Epidermal melanocyte (primary cell): Measurements from ENCODE around the gene ZNF366.

Source experiments
- DNase-seq: peaks from one replicate; pipeline ENCODE4 v3.0.0; 2011; ENCODE audit warnings: low spot score; ENCODE audit not compliant: insufficient read length

ZNF366 gene

DNA sequence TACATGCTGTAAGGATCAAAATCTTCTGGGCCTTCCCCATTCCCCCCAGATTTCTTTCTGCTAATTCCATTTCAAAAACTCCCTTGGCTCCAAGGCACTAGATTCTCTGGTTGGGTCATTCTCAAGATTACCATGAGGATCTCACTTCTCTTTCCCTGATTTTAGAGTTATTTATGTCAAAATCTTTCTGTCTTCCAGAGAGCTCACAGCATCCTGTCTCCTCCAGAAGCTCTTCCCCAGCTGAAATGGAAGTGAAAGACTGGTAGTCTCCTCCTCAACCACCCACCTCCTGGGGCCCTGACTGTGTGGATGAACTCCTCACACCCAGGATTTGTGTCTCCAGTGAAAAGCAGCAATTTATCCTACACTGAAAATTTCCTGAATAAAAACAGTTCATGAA, 11.9 kb upstream of the ZNF366 start:
- no peak for DNase-seq

DNA sequence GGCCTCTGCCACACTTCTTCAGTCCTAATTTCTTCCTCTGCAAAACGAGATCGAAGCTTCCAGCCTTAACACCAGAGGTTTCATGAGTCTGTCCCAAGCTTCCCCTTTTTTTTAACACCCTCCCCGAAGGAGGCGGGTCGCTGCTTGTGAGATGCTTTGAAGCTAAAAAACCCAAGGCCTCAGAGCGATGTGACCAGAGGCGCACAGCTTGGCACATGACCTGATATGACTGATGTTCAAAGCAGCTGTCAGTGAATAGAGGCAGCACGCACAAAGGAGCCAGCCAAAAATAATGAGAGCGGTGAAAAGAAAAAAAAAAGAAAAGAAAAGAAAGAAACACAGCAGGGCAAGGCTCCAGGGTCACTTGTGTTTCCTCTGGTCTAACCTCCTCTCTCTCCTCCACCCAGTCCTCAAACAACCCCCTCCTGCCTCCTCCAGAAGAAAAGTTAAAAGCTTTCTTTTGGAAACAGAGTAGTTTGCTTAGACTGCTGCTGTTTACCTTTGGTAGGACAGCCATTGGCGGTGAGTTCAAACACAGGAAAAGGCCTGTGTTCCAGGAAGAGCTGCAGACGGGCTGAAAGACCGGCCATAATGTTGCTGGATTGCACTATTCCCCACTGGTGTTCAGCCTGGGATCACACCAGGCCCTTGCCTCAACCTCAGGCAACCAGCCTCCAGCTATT, 10.9 kb upstream of the ZNF366 start:
- no peak for DNase-seq

DNA sequence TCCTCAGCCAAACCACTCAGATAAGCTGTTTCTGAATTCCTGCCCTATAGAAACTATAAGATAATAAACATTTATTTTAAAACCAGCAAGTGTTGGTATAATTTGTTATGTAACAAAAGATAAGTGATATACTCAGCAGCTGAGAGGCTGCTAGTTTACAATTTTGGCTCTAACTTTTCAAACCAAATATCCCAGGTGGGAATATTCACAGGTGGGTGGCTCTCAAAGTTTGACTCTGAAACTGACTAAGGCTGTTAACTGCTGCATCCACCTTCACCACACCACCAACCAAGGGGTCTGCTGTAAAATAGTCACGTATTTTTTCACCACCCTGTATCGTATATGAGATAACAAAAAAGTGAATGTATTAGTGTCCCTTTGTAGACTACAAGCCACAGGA, 9.7 kb upstream of the ZNF366 start:
- no peak for DNase-seq

DNA sequence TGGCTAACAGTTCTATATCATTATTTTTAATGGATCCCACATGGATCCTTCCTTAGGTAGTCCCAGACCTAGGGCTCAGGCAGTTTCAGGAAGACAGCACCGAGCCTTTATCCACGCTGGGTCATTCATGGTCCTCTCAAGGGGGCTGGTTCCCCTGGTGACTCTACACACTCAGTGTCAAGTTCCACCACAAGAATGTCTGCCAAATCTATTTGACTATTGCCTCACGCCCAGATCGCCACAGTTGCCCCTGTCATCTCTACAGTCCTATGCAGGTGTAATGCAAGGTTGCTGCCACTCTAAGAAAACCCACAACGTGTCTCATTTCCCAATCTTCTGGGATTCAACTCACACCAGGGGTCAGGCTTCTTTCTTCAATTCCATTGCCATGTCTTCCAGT, 8.0 kb upstream of the ZNF366 start:
- no peak for DNase-seq

DNA sequence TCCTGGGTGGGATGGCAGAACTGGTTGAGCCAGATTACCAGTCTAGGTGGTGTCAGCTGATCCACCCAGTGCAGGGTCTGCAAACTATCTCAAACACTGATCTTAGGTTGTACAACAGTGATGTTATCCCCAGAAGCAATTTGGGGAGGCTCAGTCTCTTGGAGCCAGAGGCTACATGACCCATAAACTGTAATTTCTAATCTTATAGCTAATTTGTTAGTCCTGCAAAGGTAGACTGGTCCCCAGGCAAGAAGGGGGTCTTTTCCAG, 5.3 kb upstream of the ZNF366 start:
- no peak for DNase-seq

DNA sequence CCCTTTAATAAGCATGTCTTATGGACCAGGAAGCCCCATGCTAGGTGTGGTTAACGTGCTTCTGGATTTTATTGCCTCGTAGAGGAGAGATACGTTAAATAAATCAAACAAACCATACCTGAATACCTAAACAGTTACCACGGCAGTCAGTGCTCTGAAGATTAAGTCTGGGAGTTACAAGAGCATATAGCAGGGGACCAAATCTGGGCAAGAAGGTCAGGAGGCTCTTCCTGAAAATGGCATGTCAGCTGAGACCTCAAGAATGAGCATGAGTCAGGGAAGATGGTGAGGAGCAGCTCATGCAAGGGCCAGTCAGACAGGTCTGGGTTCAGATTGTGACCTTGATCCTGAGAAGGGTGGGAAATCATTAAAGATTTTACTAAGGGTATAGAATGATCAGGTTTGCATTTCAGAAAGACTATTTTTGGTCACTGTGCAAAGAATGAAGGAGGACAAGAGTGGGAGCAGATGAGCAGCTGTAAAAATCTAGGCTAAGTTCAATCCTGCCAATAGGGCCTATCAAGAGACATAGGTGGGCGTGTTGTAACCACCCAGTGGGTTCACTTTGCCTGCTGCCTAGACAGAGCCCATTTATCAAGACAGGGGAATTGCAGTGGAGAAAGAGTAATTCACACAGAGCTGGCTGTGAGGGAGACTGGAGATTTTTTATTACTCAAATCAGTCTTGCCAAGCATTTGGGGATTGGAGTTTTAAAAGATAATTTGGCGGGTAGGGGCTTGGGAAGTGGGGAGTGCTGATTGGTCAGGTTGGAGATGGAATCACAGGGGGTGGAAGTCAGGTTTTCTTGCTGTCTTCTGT, 4.8 kb upstream of the ZNF366 start:
- DNase-seq: no peak

DNA sequence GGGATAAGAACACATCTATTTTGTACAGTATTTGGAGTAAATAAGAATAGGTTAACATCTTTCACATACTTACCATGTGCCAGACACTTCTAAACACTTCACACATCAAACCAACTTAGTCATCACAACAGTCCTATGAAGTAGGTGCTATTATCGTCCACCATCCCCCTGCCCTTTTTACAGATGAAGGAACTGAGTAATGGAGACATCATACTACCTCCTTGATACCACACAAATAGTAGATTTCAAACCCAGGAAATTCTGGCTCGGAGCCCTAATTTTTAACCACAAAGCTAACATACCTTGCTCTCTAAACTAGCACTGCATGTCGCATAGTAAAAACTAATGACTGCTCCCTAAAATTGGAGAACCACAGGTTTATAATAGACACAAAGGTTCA, 4.2 kb upstream of the ZNF366 start:
- DNase-seq: no peak

DNA sequence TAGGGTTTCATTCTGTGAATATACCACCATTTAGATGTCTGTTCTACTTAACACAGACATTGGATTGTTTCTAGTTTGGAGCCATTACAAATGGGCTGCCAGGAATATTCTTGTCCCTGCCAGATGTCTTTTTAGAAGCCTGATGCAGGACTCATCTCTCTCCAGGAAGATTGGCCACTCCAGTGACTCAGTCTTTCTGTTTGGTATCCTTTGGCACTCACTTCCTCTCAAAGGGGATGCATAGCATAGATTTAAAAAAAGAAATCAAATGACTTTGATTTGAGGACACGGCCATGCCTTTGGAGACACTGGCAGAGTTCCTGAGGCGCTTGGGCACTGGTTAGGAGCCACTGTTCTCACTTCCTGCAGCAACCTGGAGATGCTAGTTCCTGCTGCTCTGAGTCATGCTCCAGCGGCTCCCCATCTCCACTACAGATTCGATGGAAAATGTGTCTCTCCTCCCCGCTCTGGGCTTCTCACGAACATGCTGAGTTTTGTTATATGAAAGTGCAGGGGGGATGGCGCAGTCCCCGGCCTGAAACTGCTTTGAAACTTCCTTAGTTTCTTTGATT, 3.5 kb upstream of the ZNF366 start:
- DNase-seq: no peak

DNA sequence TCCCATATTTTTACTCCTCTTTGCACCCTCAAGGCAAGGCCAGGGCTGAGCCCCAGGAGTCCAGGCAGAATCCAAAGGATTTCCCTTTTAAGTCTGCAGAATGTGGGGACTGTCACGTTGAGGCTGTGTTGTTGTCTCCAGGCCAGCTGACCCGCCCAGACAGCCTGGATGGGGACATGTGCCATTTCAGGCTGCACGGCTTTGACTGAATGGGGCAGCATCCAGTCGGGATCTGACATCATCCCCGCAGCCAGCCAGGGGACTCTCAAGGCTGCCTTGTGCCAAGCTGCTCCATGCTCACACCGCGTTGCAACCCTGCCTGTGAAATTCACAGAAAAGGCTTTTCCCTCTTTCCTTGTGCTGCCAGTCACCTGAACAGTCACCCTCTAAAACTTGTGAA, 2.2 kb upstream of the ZNF366 start:
- no peak for DNase-seq

DNA sequence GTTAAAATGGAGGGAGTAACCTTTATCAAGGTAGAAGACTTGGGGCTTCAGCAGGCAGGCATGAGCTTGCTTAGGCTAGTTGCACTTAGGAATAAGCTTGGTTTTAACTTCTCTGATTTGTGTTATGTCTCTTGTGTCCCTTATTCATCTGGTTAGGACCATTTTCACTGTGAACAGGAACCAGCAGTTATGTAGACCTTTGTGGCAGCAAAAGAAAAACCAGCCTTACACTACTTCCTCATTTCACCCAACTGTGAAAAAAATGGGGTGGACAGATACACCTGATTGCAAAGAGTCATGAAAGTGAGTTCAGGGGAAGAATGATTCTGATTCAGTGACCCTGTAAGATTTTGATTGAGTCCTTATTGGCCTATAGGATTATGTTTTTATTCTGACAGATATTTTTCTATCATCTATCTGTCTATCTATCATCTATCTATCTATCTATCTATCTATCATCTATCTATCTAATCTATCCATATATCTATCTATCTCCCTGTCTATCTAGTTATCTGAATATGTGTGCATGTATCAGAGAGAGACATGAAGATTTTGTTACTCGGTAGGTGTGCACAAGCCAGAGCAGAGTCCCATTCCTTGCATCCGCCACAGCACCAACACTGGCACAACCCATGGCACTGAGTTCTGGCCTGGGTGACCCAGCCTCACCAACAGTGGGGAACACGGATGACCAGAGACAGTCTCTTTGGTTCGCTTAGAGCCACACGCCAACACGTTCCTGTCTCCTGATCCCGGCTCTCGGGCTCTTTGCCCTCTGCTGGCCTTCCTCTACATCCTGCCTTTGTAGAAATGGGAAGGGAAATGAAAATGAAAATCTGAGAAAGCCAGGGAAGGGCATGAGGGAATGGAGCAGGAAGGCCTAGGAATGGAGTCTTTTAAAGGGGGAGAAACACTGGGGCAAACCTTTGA, 1.3 kb upstream of the ZNF366 start:
- DNase-seq: no peak

DNA sequence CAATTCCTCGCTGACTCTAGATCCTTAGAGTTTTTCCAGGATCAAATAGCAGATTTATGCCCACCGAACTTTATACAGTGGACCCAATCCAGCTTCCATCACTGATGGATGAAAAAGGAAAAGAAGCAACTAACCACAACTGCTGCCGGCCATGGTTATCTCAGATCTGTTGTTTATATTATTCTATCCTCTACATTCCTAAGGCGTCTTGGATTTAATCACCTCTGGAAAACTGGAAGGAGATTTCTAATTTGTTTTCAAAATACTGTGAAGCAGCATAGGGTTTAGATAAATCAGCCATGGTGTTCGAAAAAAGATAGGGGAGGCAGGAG, 663 bp upstream of the ZNF366 start:
- DNase-seq: no peak

DNA sequence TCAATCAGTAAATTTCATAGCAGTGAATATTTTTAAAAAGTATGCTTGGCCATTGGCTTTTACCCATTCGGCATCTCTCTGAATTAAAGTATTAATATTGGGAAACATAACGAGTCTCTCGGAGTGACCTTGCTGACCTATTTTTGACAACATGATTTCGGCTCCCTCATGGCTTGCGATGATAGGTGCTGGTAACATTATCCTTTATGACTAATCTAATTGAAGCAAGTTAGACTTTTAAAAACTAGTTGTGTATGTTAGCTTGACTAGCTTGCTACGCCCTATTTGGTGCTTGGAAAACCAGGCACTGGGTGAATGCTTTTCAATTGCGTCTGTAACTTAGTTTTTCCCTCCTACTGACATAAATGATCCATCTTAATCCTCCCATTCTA, 1.1 kb downstream of the ZNF366 start:
- no peak for DNase-seq

DNA sequence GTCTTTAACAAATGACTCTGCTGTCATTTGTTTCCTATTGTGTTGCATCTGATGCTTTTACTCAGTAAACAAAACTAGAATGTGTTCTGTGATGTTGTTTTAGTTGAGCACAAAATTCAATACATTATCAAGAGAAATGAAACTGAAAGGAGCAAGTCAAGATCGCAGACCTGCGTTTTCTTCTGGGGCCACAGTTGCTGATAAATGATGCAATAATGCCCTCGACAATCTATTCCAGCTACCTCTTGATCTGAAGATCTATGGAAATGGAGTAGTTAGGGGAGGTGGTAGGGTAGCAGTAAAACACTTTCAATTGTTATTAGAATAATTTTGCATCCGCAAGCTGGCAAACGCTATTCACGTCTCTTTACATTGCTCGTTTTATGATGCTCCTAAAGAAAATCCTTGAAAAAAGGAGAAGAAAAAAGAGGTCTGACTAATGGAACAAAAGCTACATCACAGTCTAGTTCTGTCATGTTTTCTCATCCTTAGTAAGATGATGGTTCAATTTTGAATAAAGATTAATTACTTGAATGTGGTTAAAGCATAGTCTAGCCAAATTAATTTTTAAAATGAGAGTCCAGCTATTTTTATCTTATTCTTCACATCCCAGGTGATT, 1.6 kb downstream of the ZNF366 start:
- no peak for DNase-seq

DNA sequence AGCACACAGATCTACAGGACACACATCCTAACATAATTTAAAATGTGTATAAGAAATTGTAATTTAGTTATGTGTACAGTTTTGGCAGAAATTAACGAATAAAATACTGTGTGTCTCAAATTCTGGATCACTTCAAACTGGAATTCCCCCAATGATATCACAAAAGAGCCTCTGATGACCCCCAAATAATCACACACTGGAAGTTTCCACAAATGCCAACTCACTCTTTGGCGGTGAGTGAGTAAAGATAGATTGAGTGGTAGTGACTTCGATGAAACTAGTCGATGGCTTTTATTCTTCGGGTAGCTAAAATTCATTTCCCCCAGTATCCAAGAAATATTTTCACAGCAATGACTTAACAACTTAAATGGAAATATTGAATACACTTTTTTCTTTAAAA, 2.2 kb downstream of the ZNF366 start:
- no peak for DNase-seq

DNA sequence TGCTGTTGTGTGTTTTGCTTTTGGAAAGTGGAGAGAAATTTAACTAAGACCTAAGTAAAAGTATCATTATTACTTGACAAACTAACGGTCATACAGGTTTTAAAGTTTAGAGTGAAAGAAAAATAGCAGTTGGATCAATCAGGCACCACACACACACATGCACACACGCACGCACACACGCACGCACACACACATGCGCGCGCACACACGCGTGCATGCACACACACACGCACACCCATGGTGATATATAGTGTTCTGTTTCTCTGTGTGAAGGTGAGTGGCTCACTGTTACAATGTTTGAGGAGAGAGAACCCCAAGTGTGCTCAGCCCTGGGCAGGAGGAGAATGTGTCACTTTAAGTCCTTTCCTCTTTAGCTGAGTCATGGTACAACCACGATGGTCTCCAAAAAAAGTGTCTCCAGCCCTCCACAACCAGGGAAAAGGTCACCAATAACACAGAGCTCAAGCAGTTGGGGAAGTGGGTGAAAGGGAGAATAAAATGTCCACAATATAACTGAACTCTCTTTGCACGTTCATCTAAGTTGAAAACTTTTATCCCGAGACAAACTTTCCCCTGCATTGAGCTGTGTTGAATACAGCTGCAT, 3.2 kb downstream of the ZNF366 start:
- DNase-seq: no peak

DNA sequence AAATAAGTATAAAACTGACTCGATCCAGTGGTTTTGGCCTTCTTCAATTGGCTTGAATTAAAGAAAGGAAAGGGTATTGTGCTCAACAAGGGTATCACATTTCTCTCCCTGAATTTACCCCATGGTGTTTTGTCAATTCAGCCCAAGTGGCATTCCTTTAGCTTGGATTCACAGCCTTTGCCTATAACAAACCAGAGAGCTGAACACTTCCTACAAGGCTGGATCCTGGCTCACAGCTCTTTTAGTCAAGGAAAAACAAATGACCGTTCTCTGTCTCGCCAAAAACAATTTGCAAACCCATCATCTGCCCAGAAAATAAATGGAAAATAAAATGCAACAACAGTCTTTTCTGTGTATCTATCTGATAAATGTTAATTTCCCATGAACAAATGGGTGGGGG, 5.7 kb downstream of the ZNF366 start:
- DNase-seq: no peak

DNA sequence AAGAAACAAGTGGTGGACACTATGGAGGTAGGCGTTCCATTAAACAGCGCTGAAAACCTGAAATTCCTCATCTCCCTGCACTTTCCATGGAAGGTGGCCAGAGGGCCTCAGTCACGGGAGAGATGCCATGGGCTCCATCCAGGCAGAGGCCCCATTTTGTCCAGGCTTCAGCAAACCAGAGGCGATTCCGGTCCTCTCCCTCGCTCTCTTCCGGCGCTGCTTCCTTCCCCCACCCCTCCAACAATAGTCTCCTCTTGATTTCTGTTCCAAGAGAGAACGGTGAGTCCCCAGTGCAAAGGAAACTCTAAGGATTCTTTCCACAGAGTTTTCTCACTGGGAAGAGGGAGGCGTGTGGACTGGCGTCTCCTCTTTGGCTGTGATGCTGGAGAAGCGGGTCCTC, 7.5 kb downstream of the ZNF366 start:
- DNase-seq: no peak

DNA sequence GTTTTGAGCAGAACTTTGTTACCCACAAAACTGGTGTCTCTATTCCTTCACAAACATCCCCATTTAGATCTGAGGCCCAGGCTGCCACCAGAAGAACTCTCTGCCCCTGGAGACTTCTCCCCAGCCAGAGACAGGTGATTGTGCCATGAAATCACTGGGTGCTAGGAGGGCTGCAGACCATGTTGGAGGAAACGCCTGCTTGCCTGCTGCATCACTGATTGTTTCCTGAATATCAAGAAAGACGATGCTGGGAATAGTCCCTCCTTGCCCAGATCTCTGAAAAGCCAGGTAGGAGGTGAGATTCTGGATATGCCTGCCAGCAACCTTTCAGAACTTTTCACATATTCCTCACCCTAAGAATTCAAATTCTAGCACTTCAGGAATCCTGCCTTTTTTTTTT, 8.1 kb downstream of the ZNF366 start:
- no peak for DNase-seq

DNA sequence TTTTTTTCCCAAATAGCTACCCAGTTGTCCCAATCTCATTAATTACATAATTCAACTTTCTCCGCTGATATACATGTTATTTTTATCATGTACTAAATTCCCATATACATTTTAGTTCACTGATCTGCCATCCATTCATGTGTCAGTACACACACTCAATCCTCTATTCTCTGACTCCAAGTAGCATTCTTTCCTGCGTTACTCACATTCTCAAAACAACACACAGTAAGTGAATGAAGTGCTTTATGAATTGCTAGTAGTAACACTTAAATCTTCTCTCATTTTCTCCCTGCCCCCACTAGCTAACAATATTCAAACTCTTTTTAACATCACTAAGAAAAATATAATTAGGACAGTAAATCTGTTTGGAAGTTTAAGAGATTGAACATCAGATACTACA, 8.9 kb downstream of the ZNF366 start:
- peak; percentile 23 for DNase-seq

DNA sequence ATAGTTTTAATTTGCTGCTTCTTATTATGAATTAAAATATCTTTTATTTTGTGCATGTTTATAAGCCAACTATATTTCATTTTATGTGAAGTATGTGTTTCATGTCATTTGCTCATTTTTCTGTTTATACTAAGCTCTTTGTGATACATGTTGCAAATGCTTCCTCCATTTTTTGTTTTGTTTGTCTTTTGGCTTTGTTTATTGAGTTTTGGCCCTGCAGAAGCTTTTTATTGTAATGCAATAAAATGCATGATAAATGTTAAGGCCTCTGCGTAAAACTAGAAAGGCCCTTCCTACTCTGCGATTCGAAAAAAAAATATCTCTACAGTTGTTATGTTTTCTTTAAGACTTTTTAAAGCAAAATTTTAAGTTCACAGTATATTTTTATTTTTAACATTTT, 9.4 kb downstream of the ZNF366 start:
- DNase-seq: no peak

DNA sequence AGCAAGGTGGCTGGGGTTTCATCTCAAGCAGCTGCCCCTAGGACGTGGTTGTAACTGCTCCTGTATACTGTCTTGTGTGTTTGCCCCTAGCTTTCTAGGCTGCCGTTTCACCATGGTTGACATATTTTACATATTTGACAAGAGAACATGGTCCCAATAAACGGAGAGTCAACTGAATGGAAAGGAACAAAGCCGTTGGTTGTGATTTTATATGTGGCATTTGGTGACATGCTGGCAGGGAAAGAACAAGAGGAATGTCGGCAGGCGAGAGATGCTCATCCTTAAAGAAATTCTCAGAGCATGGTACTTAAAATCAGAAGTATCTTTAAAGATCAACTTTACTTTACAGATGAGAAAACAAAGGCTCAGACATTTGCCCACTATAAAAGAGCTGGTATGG, 11.8 kb downstream of the ZNF366 start:
- no peak for DNase-seq
